PFSK-1 (cell line): ENCODE measurements around the gene SCP2D1.

ENCODE experiments used
- FOXP2 ChIP-seq: optimal IDR thresholded peaks from 2 replicates; pipeline ENCODE3; 2011; ENCODE audit warnings: borderline replicate concordance, control low read depth, inconsistent platforms; ENCODE audit not compliant: insufficient read depth; ENCODE audit errors: extremely low read length, extremely low read depth
- POLR2AphosphoS5 ChIP-seq: IDR thresholded peaks from 2 replicates; pipeline ENCODE4 v1.6.1; 2012; ENCODE audit warnings: low read depth, mild to moderate bottlenecking, control low read depth, low read length, moderate library complexity
- REST ChIP-seq, 2 experiments: IDR thresholded peaks; 2 replicates each; pipeline versions ENCODE4 v1.6.1 to v1.8.0; 2011 to 2012; ENCODE audit warnings: low read depth in 2 of 2, low read length in 2 of 2, control low read depth in 1 of 2, inconsistent platforms in 1 of 2, mild to moderate bottlenecking in 1 of 2, moderate library complexity in 1 of 2; ENCODE audit not compliant: insufficient read depth in 1 of 2
- SIN3A ChIP-seq: IDR thresholded peaks from 2 replicates; pipeline ENCODE4 v1.6.1; 2012; ENCODE audit warnings: mild to moderate bottlenecking, low read length, moderate library complexity, borderline replicate concordance; ENCODE audit not compliant: insufficient read depth
- TAF1 ChIP-seq: IDR thresholded peaks from 2 replicates; pipeline ENCODE4 v1.6.1; 2012; ENCODE audit warnings: low read length, control low read depth, borderline replicate concordance; ENCODE audit not compliant: insufficient read depth

GRCh38 chr20:18832546-18833200 is 19.1 kb downstream of the SCP2D1 start:
- TF ChIP-seq POLR2AphosphoS5: no peak
- no peak for TF ChIP-seq REST (IDR thresholded peaks at IDR 0.05; ENCODE audit: insufficient read depth in 1 of 2, low read depth in 2 of 2, low read length in 2 of 2)
- no peak for TF ChIP-seq TAF1
- TF ChIP-seq SIN3A: no peak
- no peak for TF ChIP-seq FOXP2
